Activated naive CD4-positive, alpha-beta T cell treated with anti-CD3 and anti-CD28 coated beads, Interleukin-2, amount 10 ng/mL, durations not matched to agents 7 days and 5 days (primary cell): Measurements from ENCODE around the gene PRSS27.
"Not testable (repeated sequence)": the region's sequence is repeated elsewhere in the genome, so short reads cannot be mapped to it uniquely, and the experiment has no call there.

ENCODE experiments used
- CTCF ChIA-PET: fragments of 350-600 bp; sonication (Branson Sonifier 250); formaldehyde crosslinking; loops from one replicate; lab custom pipeline; 2021; ENCODE audit warnings: antibody characterized with exemption; lab: Charles Lee
- DNase-seq: peaks from one replicate; pipeline ENCODE4 v3.0.0-alpha.2; 2020
- H3K27ac Mint-ChIP-seq: one replicate; pipeline ENCODE4 v1.8.0; 2021; ENCODE audit warnings: mild to moderate bottlenecking, moderate library complexity, mixed read lengths
- H3K27me3 Mint-ChIP-seq: one replicate; pipeline ENCODE4 v1.8.0; 2021; ENCODE audit warnings: mild to moderate bottlenecking, mixed read lengths
- H3K36me3 Mint-ChIP-seq: one replicate; pipeline ENCODE4 v1.8.0; 2021; ENCODE audit warnings: mixed read lengths
- H3K4me1 Mint-ChIP-seq: one replicate; pipeline ENCODE4 v1.8.0; 2021; ENCODE audit warnings: mixed read lengths
- H3K4me3 Mint-ChIP-seq: one replicate; pipeline ENCODE4 v1.8.0; 2021; ENCODE audit warnings: mild to moderate bottlenecking, moderate library complexity, mixed read lengths
- H3K9me3 Mint-ChIP-seq: one replicate; pipeline ENCODE4 v1.8.0; 2021; ENCODE audit warnings: mixed read lengths

The PRSS27 gene

DNA sequence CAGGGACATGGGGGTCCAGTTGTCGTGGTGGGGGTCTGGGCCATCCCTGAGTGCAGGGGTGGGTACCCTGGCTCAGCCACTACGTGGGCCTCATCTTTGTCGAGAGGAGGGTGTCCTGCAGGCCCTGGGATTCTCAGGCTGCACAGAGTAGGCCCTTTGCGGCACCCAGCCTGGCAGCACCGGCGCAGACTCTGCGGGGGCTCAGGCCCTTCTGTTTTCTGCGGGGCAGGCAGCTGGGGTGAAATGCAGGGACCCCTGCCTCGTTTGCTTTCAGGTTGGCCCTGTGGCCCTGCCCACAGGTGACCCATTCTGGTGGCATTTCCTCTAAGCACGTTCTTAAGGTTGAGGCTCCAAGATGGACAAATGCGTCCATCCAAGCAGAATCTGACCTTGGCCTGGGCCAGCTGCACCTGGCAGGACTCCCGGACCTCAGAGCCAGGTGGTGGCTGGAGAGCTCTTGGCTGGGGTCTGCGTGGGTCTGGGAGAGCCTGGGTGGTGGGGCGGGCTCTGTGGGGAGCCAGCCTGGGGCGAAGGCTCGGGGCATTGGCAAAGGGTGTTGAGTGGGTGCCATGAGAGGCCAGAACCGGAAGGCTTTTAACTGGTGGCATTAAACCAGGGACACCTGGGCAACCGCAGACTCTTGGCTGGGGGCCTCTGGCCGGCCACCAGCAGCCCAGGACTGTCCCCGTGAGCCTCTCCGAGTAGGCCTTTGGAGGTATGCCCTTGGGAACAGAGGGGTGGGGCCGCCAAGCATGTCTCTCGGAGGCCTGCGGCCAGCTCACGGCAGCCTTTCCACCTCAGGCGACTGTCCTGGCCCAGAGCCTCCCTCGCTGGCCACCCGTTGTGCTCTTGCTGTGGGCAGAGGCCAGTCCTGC lies 16.9 kb downstream of the PRSS27 start:
- no peaks in the 10 kb centered on the region for H3K9me3 Mint-ChIP-seq
- H3K36me3 Mint-ChIP-seq: peaks cover 7% of the 10 kb centered on the region
- CTCF ChIA-PET: no interaction called here
- H3K27ac Mint-ChIP-seq: no peak overlapping the region
- H3K27me3 Mint-ChIP-seq: no peaks in the 10 kb centered on the region
- no peak for DNase-seq
- no peaks in the 10 kb centered on the region for H3K4me1 Mint-ChIP-seq
- no peak overlapping the region for H3K4me3 Mint-ChIP-seq

DNA sequence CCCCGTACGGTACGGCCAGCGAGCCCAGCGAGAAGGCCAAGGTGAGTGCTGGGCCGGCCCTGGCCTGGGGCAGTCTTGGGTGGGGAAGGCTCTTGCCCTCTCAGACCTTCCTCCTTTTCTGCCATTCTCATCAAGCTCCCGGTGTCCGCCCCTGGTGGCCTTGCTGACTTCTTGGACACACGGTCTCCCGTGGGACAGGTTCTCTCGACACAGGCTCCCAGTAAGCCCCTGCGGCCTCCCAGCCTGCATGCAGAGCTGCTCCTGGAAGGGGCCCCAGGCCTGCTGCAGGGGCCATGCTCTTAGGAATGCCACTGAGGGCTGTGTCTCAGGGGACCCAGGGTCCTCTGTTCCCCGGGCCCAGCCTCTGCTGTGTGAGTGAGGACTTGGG lies 17.6 kb downstream of the PRSS27 start:
- DNase-seq: no peak
- Mint-ChIP-seq H3K9me3 (no peaks in the 10 kb centered on the region), H3K4me3 (no peak overlapping the region), H3K36me3 (peaks cover 9% of the 10 kb centered on the region), H3K4me1 (no peaks in the 10 kb centered on the region), H3K27me3 (no peaks in the 10 kb centered on the region), H3K27ac (no peak overlapping the region)
- CTCF ChIA-PET: no interaction called here

GRCh38 chr16:2701713-2702437 lies 18.1 kb downstream of the PRSS27 start:
- DNase-seq: no peak
- CTCF ChIA-PET: no interaction called here
- no peak overlapping the region for H3K4me3 Mint-ChIP-seq
- H3K27me3 Mint-ChIP-seq: no peaks in the 10 kb centered on the region
- H3K27ac Mint-ChIP-seq: no peak overlapping the region
- no peaks in the 10 kb centered on the region for H3K9me3 Mint-ChIP-seq
- peaks cover 9% of the 10 kb centered on the region for H3K36me3 Mint-ChIP-seq
- H3K4me1 Mint-ChIP-seq: no peaks in the 10 kb centered on the region

- no peaks in the 10 kb centered on the region for H3K27me3 Mint-ChIP-seq
- no peaks in the 10 kb centered on the region for H3K9me3 Mint-ChIP-seq
- no peak overlapping the region for H3K27ac Mint-ChIP-seq
- no peak overlapping the region for H3K4me3 Mint-ChIP-seq
- CTCF ChIA-PET: no interaction called here
- H3K36me3 Mint-ChIP-seq: peaks cover 9% of the 10 kb centered on the region
- H3K4me1 Mint-ChIP-seq: no peaks in the 10 kb centered on the region
- DNase-seq: no peak
Observed at GRCh38 chr16:2701272-2701671, 18.8 kb downstream of the PRSS27 start.

GRCh38 chr16:2700786-2701185 lies 19.2 kb downstream of the PRSS27 start:
- CTCF ChIA-PET: no interaction called here

GRCh38 chr16:2699791-2700600 lies 20.0 kb downstream of the PRSS27 start:
- no peaks in the 10 kb centered on the region for H3K4me1 Mint-ChIP-seq
- no peaks in the 10 kb centered on the region for H3K9me3 Mint-ChIP-seq
- CTCF ChIA-PET: no interaction called here
- no peak overlapping the region for H3K4me3 Mint-ChIP-seq
- no peak overlapping the region for H3K27ac Mint-ChIP-seq
- H3K27me3 Mint-ChIP-seq: no peaks in the 10 kb centered on the region
- DNase-seq: no peak
- H3K36me3 Mint-ChIP-seq: peaks cover 9% of the 10 kb centered on the region

More at GRCh38 chr16:2700786-2701185, 19.2 kb downstream of the PRSS27 start:
- DNase-seq: no peak
- no peak overlapping the region for H3K4me3 Mint-ChIP-seq
- H3K27ac Mint-ChIP-seq: no peak overlapping the region
- H3K27me3 Mint-ChIP-seq: no peaks in the 10 kb centered on the region
- no peaks in the 10 kb centered on the region for H3K4me1 Mint-ChIP-seq
- no peaks in the 10 kb centered on the region for H3K9me3 Mint-ChIP-seq
- peaks cover 9% of the 10 kb centered on the region for H3K36me3 Mint-ChIP-seq

GRCh38 chr16:2698965-2699750 lies 20.9 kb downstream of the PRSS27 start:
- peaks cover 9% of the 10 kb centered on the region for H3K36me3 Mint-ChIP-seq
- H3K27ac Mint-ChIP-seq: no peak overlapping the region
- H3K9me3 Mint-ChIP-seq: no peaks in the 10 kb centered on the region
- no peaks in the 10 kb centered on the region for H3K27me3 Mint-ChIP-seq
- CTCF ChIA-PET: no interaction called here
- no peak overlapping the region for H3K4me3 Mint-ChIP-seq
- no peaks in the 10 kb centered on the region for H3K4me1 Mint-ChIP-seq
- no peak for DNase-seq

- CTCF ChIA-PET: no interaction called here
- no peaks in the 10 kb centered on the region for H3K4me1 Mint-ChIP-seq
- peaks cover 11% of the 10 kb centered on the region for H3K36me3 Mint-ChIP-seq
- H3K27ac Mint-ChIP-seq: no peak overlapping the region
- H3K9me3 Mint-ChIP-seq: no peaks in the 10 kb centered on the region
- H3K27me3 Mint-ChIP-seq: no peaks in the 10 kb centered on the region
- DNase-seq: no peak
- no peak overlapping the region for H3K4me3 Mint-ChIP-seq
Observed at GRCh38 chr16:2698103-2698870, 21.7 kb downstream of the PRSS27 start.

DNA sequence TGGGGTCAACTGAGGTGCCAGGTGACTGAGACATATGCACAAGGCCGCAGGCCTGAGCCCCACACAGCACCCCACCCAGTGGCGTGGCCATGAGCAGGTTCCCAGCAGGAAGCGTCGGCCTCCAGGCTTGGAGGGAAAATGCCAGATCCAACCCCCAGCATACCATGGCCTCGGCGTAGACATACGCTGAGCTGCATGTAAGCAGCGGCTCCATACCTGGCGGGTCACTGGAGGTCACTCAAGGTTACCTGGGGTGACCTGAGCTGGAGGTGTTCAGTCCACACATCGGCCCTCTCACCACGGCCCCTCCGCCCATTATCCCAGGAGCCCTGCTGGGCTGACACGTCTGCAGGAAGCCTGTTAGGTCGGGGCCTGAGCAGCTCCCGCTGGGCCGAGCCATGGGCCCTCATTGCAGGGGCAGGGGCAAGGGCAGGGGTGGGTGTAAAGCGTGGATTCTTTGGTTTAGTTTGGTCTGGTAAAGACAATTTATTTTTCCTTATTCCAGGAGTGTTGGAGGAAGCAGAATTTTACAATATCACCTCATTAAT lies 22.5 kb downstream of the PRSS27 start:
- CTCF ChIA-PET: no interaction called here
- no peak overlapping the region for H3K4me3 Mint-ChIP-seq

GRCh38 chr16:2696601-2697250 lies 23.3 kb downstream of the PRSS27 start:
- DNase-seq, H3K36me3 Mint-ChIP-seq, H3K27ac Mint-ChIP-seq, H3K4me1 Mint-ChIP-seq, CTCF ChIA-PET, H3K9me3 Mint-ChIP-seq, H3K27me3 Mint-ChIP-seq, H3K4me3 Mint-ChIP-seq: not testable (repeated sequence)

More for the DNA sequence above, 22.5 kb downstream of the PRSS27 start:
- Mint-ChIP-seq H3K4me1 (no peaks in the 10 kb centered on the region), H3K9me3 (no peaks in the 10 kb centered on the region), H3K27me3 (no peaks in the 10 kb centered on the region), H3K27ac (no peak overlapping the region), H3K36me3 (peaks cover 10% of the 10 kb centered on the region)
- DNase-seq: no peak

GRCh38 chr16:2692948-2693651 lies 26.9 kb downstream of the PRSS27 start:
- Mint-ChIP-seq H3K27me3 (no peaks in the 10 kb centered on the region), H3K4me1 (peaks cover 9% of the 10 kb centered on the region), H3K9me3 (no peaks in the 10 kb centered on the region), H3K27ac (no peak overlapping the region), H3K36me3 (peaks cover 13% of the 10 kb centered on the region), H3K4me3 (no peak overlapping the region)
- CTCF ChIA-PET: no interaction called here
- no peak for DNase-seq

- Mint-ChIP-seq H3K27ac (no peak overlapping the region), H3K36me3 (peaks cover 8% of the 10 kb centered on the region), H3K27me3 (no peaks in the 10 kb centered on the region), H3K9me3 (no peaks in the 10 kb centered on the region), H3K4me3 (no peak overlapping the region), H3K4me1 (peaks cover 15% of the 10 kb centered on the region)
- no peak for DNase-seq
- CTCF ChIA-PET: no interaction called here
Observed at GRCh38 chr16:2692251-2692947, 27.6 kb downstream of the PRSS27 start.
